ENCODE results near the gene SCYGR2. TPM values are rescaled to one million over a fixed set of nuclear protein-coding genes. Genes with fewer than 3 reads are reported as not detected.

Gene SCYGR2
- total and polyA plus RNA-seq, 2 donors (not counting 1 experiment from before 2014, with no cell fraction given), result not detected

DNA sequence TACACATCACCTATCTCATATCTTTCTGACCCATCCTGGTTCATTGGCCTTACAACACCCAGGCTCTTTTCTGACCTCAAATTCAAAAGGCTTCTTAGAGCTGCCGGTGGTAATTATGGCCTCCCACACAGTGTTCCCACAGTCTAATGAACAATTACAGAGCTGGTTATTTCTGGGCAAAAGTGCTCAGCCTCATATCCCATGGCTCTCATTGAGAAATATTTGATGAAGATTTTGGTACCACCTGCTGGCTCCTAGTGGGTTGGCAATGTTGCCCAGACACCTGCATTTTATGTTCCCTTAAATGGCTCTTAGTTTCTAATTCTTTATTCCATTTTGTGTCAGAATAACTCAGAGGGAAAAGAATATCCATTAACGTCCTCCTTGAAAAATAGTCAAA is 20.1 kb upstream of the SCYGR2 start:
- ChIA-PET POLR2A (no interaction called here), CTCF (no interaction called here)
- Histone ChIP-seq H2AFZ (ENCODE audit: insufficient read depth, low read depth, low read length, poor library complexity, severe bottlenecking) (no peak overlapping the region), H3K4me2 (replicated peaks; ENCODE audit: low read depth, low read length, poor library complexity, severe bottlenecking) (no peak overlapping the region), H3K9ac (ENCODE audit: low read length) (no peak overlapping the region), H3K79me2 (ENCODE audit: control insufficient read depth, insufficient read depth, low read length) (no peaks in the 10 kb centered on the region), H3K27ac (ENCODE audit: low read length in 2 of 2) (no peak overlapping the region), H3K9me3 (ENCODE audit: control extremely low read depth in 1 of 3, control insufficient read depth in 2 of 3, insufficient read depth in 1 of 3, low read length in 2 of 3) (peaks cover 2 to 15% (median 11%) of the 10 kb centered on the region in 3 donors), H3K27me3 (replicated peaks in 1 of 4; ENCODE audit: control extremely low read depth in 1 of 4, control insufficient read depth in 3 of 4, insufficient read depth in 4 of 4, low read length in 3 of 4) (peaks cover 0 to 8% (median 1%) of the 10 kb centered on the region in 4 experiments), H3K4me3 (ENCODE audit: control extremely low read depth in 1 of 5, extremely low read depth in 1 of 5, insufficient read depth in 1 of 5, low read depth in 2 of 5, low read length in 4 of 5) (no peak overlapping the region), H4K20me1 (ENCODE audit: control insufficient read depth, insufficient read depth, low read length, poor library complexity, severe bottlenecking) (no peaks in the 10 kb centered on the region), H3K4me1 (ENCODE audit: control insufficient read depth in 2 of 2, insufficient read depth in 2 of 2, low read length in 2 of 2) (no peaks in the 10 kb centered on the region), H3K36me3 (replicated peaks in 1 of 2; ENCODE audit: control extremely low read depth in 1 of 2, control insufficient read depth in 1 of 2, extremely low read depth in 1 of 2, insufficient read depth in 2 of 2, low read length in 1 of 2) (no peaks in the 10 kb centered on the region)
- TF ChIP-seq, protein P1, sequence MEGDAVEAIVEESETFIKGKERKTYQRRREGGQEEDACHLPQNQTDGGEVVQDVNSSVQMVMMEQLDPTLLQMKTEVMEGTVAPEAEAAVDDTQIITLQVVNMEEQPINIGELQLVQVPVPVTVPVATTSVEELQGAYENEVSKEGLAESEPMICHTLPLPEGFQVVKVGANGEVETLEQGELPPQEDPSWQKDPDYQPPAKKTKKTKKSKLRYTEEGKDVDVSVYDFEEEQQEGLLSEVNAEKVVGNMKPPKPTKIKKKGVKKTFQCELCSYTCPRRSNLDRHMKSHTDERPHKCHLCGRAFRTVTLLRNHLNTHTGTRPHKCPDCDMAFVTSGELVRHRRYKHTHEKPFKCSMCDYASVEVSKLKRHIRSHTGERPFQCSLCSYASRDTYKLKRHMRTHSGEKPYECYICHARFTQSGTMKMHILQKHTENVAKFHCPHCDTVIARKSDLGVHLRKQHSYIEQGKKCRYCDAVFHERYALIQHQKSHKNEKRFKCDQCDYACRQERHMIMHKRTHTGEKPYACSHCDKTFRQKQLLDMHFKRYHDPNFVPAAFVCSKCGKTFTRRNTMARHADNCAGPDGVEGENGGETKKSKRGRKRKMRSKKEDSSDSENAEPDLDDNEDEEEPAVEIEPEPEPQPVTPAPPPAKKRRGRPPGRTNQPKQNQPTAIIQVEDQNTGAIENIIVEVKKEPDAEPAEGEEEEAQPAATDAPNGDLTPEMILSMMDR (IDR thresholded peaks at IDR 0.05), result no peak
- no peak for TF ChIP-seq EZH2 (IDR thresholded peaks at IDR 0.05; ENCODE audit: borderline replicate concordance, insufficient read depth, low read depth, low read length, poor library complexity, severe bottlenecking)
- WGBS (ENCODE audit: insufficient coverage), result 71% methylated on average over 1 of the region's 2 CpGs
- intact Hi-C loops (cut with micrococcal nuclease), result no loop called here
- H3K27ac Mint-ChIP-seq, result no peak overlapping the region
- H3K4me3 Mint-ChIP-seq, result no peak overlapping the region
- no peak for ATAC-seq (ENCODE audit: low read depth)
- peaks cover 8% of the 10 kb centered on the region for H3K9me3 Mint-ChIP-seq (ENCODE audit: insufficient read depth)
- peaks cover 26% of the 10 kb centered on the region for H3K27me3 Mint-ChIP-seq
- no peaks in the 10 kb centered on the region for H3K4me1 Mint-ChIP-seq
- no peak for DNase-seq

DNA sequence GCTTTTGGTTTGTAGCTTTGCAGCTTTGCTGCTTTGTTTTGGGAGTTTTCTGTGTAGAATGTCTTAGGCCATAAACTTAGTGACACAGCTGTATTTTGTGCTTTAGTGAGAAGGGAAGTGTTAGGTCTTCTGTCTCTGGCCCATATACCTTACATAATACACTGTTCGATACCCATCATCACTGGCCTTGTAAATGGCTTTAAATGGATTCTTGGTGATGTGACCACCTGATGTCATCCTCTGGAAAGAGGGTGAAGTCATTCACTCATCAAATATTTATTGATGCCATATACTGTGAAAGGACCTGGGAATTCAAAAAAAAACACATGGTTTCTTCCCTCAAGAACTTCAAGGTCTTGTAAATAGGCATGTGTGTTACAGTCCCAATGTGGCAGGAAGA is 18.9 kb upstream of the SCYGR2 start:
- POLR2A ChIA-PET, result no interaction called here
- Histone ChIP-seq H3K4me3 (ENCODE audit: control extremely low read depth in 1 of 5, extremely low read depth in 1 of 5, insufficient read depth in 1 of 5, low read depth in 2 of 5, low read length in 4 of 5) (no peak overlapping the region), H3K36me3 (replicated peaks in 1 of 2; ENCODE audit: control extremely low read depth in 1 of 2, control insufficient read depth in 1 of 2, extremely low read depth in 1 of 2, insufficient read depth in 2 of 2, low read length in 1 of 2) (no peaks in the 10 kb centered on the region), H3K79me2 (ENCODE audit: control insufficient read depth, insufficient read depth, low read length) (no peaks in the 10 kb centered on the region), H3K27me3 (replicated peaks in 1 of 4; ENCODE audit: control extremely low read depth in 1 of 4, control insufficient read depth in 3 of 4, insufficient read depth in 4 of 4, low read length in 3 of 4) (peaks cover 0 to 8% (median 1%) of the 10 kb centered on the region in 4 experiments), H4K20me1 (ENCODE audit: control insufficient read depth, insufficient read depth, low read length, poor library complexity, severe bottlenecking) (no peaks in the 10 kb centered on the region), H3K4me2 (replicated peaks; ENCODE audit: low read depth, low read length, poor library complexity, severe bottlenecking) (no peak overlapping the region), H3K27ac (ENCODE audit: low read length in 2 of 2) (no peak overlapping the region), H2AFZ (ENCODE audit: insufficient read depth, low read depth, low read length, poor library complexity, severe bottlenecking) (no peak overlapping the region), H3K9me3 (ENCODE audit: control extremely low read depth in 1 of 3, control insufficient read depth in 2 of 3, insufficient read depth in 1 of 3, low read length in 2 of 3) (peaks cover 2 to 15% (median 11%) of the 10 kb centered on the region in 3 donors), H3K9ac (ENCODE audit: low read length) (no peak overlapping the region), H3K4me1 (ENCODE audit: control insufficient read depth in 2 of 2, insufficient read depth in 2 of 2, low read length in 2 of 2) (no peaks in the 10 kb centered on the region)
- DNase-seq (no peak), ATAC-seq (ENCODE audit: low read depth) (no peak)
- peaks cover 28% of the 10 kb centered on the region for H3K27me3 Mint-ChIP-seq
- H3K27ac Mint-ChIP-seq, result no peak overlapping the region
- intact Hi-C loops (cut with micrococcal nuclease), result no loop called here
- H3K9me3 Mint-ChIP-seq (ENCODE audit: insufficient read depth), result peaks cover 8% of the 10 kb centered on the region
- no peak for TF ChIP-seq EZH2 (IDR thresholded peaks at IDR 0.05; ENCODE audit: borderline replicate concordance, insufficient read depth, low read depth, low read length, poor library complexity, severe bottlenecking)
- TF ChIP-seq, protein P1 (IDR thresholded peaks at IDR 0.05), result no peak
- CTCF ChIA-PET, result no interaction called here
- no CpG with 5 or more reads among the region's 1 CpG for WGBS (ENCODE audit: insufficient coverage)
- no peaks in the 10 kb centered on the region for H3K4me1 Mint-ChIP-seq
- H3K4me3 Mint-ChIP-seq, result no peak overlapping the region

Measured in B cell (primary cell).